GM12892 (cell line): Measurements from ENCODE around the gene PKIB.

Experiments
- DNase-seq: peaks from one replicate; pipeline ENCODE4 v3.0.0; 2011; ENCODE audit not compliant: insufficient read length
- FAIRE-seq: peaks from 2 replicates; lab custom pipeline; 2011; peaks lifted over from hg19 to GRCh38; lab: Jason Lieb, UNC
- POLR2A ChIP-seq: IDR thresholded peaks from 2 replicates; pipeline ENCODE4 v1.6.1; 2011; ENCODE audit warnings: low read depth, low read length, control low read depth
- POLR2AphosphoS5 ChIP-seq: IDR thresholded peaks from 2 replicates; pipeline ENCODE4 v1.6.1; 2011; ENCODE audit warnings: low read depth, low read length, control low read depth
- TAF1 ChIP-seq: IDR thresholded peaks from 2 replicates; pipeline ENCODE4 v1.6.1; 2011; ENCODE audit warnings: low read depth, mild to moderate bottlenecking, control low read depth, low read length, borderline replicate concordance

PKIB gene

DNA sequence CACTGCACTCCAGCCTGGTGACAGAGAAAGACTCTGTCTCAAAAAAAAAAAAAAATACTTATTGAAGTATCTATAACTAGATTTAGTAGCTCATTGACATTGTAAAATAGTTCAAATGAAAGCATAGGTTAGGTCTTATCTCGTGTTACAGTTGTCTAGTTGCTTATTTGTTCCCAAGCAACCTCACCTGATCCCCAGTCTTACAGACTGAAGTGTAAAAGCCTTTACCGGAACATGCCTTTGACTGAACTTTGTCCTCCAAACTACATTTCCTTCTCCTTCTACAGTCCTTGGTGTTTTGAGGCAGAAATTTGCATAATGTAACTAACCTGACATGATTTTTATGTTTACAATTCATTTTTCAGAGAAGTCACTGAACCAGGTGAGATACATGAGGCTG, 61.0 kb downstream of the PKIB start:
- FAIRE-seq: no peak
- TF ChIP-seq POLR2AphosphoS5 (no peak), POLR2A (no peak), TAF1 (no peak)
- no peak for DNase-seq

DNA sequence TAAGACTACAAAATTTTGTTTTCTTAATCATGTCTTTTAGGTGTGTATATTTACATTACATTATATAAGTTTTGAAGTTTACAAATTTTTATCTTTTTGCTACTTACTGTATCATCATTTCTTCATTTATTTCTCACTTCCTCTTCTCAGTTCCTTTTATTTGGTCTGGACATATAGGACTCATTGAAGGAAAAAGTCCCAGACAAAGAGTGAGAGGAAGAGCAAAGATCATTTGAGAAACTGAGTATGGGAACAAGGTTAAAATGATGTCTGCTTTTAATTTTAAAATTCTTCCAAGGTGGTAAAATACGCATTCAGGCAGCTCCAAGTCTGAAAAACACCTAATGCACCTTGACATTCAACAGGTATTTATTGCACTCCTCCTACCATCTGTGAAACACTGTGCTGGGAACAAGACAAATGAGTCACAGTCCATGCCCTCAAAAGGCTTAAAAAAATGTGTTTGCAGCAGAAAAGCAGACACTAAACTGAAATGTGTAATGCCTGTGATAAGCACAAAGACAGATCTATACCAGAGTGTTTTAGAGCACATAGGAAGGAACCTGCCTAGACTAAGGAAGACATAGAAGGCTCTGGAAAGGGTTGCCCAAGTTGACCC, 63.2 kb downstream of the PKIB start:
- DNase-seq (no peak), FAIRE-seq (no peak)
- TF ChIP-seq POLR2AphosphoS5: no peak
- TF ChIP-seq TAF1: no peak
- no peak for TF ChIP-seq POLR2A

DNA sequence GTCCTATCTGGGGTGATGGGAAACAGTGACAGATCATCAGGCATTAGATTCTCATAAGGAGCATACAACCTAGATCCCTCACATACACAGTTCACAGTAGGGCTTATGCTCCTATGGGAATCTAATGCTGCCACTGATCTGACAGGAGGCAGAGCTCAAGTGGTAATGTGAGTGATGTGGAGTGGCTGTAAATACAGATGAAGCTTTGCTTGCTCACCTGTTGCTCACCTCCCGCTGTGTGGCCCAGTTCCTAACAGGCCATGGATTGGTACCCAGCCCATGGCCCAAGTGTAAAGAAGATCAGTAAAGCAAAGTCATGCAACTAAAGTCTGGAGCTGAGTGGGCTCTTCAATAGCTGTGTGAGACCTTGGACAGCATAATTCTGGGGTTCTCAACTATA, 65.9 kb downstream of the PKIB start:
- no peak for DNase-seq
- no peak for TF ChIP-seq POLR2A
- TF ChIP-seq TAF1: no peak
- no peak for TF ChIP-seq POLR2AphosphoS5
- FAIRE-seq: no peak

DNA sequence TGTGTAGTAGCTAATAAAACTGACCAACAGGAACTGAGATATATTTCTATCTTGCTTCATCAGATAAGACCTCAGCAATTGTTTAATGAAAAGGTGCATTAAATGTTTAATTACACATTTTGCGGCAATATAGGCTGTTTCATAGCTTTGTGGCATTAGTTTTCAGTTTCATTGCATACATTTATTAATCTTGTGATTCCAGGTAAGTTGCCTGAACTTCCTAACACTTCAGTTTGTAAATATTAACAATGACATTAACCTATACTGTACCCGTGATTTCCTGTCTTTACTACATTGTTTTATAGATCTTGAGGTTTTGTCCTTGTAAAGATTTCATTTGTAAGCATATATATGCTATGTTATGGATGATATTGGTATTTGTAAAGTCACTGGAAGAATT, 66.5 kb downstream of the PKIB start:
- no peak for DNase-seq
- no peak for FAIRE-seq
- no peak for TF ChIP-seq TAF1
- no peak for TF ChIP-seq POLR2A
- no peak for TF ChIP-seq POLR2AphosphoS5

DNA sequence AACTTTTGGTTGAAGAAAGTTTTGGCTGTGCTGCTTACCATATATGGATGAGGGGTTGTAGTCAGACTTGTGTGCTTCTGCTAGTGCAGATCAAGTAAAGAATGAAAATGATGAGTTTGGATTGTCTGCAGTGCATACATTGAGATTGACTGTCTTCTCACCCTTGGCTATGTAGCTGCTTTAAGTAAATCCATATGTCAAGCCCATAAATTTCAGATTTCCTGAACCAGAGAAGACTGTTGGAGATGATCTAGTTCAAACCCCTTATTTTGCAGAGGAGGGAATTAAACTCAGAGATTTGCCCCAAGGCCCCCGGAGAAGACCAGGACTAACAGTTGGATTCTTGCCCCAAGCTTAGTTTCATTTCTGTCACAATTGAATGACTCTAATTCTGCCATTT, 67.2 kb downstream of the PKIB start:
- DNase-seq (no peak), FAIRE-seq (no peak)
- TF ChIP-seq POLR2AphosphoS5 (no peak), POLR2A (no peak), TAF1 (no peak)

DNA sequence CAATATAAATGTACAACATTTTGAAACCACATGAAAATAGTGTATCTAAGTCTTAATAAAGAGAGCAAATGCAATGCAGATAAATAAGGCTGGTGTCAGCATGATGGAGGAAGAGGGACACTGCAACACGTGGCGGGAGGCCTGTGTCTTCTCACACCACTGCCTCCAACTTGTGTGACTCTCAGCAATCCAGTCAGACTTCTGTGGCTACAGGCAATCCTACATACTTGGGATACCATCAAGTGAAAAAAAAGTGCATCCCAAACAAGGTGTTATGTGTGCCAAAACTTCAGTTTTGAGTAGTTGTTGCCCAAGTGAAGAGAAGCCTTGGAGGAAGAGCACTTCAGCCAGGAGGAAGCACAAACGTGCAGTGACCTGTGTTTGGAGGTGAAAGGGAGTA, 68.6 kb downstream of the PKIB start:
- TF ChIP-seq POLR2AphosphoS5: no peak
- TF ChIP-seq TAF1: no peak
- TF ChIP-seq POLR2A: no peak
- no peak for FAIRE-seq
- no peak for DNase-seq

DNA sequence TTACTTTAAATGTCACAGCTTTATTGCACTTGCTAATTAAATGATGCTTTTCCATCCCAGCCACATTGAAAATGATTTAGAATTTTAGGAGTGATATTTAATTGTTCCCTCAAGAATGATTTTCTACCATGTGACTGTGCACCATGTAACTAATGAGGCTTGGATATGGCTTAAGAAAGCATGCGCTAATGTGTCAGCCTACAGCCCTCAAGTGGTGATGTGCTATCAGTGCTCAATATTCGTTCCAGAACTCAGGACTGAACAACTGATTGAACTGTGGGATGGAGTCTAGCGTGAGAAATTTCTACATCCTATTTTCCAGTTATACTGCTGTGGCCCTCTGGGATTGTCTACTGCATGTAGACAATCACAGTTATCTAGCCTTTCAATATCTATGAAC, 71.5 kb downstream of the PKIB start:
- no peak for DNase-seq
- FAIRE-seq: no peak

DNA sequence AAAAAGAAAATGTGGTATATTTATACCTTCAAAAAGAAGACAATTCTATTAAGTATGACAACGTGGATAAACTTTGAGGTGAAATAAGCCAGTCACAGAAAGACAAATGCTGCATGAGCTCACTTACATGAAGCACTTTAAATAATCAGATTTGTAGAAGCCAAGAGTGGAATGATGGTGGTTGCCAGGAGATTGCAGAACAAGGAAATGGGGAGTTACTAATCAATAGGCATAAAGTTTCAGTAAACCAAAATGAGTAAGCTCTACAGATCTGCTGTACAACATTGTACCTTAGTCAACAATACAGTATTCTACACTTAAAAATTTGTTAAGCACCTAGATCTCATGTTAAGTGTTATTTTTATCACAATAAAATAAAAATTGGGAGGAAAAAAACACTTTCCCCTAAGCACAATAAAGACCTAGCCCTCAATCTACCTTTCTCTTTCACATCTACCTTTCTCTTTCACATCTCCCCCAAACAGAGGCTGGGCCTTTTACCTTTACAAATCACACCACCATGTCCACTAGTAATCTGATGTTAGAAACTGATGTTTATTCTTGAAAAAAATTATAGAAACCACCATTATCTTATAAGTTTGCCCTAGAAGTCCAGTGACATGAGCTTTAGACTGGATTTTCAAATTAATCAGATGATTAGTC, 73.9 kb downstream of the PKIB start:
- FAIRE-seq: peak; percentile 21
- TF ChIP-seq TAF1 (no peak), POLR2A (no peak), POLR2AphosphoS5 (no peak)

More for the DNA sequence above, 71.5 kb downstream of the PKIB start:
- no peak for TF ChIP-seq POLR2AphosphoS5
- TF ChIP-seq TAF1: no peak
- TF ChIP-seq POLR2A: no peak

DNA sequence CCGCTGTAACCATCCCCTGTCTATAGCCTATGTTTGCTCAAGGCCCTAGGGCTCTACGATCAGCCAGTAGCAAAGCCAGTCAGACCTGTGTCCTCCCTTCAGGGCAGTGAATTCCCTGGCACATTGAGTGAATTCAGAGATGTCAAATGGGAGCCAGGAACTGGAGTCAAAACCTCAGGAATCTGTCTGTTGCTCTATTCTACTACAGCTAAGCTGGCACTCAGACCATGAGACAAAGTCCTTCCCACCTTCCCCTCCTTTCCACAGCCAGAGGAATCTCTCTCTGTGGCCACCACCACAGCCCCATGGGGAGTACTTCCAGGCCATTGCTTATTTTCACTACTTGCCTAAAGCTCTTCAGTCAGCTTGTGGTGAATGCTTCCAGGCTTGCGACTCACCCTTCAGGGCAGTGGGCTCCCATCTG, 82.0 kb downstream of the PKIB start:
- DNase-seq: no peak
- TF ChIP-seq TAF1 (no peak), POLR2A (no peak), POLR2AphosphoS5 (no peak)
- no peak for FAIRE-seq

More for the DNA sequence above, 73.9 kb downstream of the PKIB start:
- no peak for DNase-seq

DNA sequence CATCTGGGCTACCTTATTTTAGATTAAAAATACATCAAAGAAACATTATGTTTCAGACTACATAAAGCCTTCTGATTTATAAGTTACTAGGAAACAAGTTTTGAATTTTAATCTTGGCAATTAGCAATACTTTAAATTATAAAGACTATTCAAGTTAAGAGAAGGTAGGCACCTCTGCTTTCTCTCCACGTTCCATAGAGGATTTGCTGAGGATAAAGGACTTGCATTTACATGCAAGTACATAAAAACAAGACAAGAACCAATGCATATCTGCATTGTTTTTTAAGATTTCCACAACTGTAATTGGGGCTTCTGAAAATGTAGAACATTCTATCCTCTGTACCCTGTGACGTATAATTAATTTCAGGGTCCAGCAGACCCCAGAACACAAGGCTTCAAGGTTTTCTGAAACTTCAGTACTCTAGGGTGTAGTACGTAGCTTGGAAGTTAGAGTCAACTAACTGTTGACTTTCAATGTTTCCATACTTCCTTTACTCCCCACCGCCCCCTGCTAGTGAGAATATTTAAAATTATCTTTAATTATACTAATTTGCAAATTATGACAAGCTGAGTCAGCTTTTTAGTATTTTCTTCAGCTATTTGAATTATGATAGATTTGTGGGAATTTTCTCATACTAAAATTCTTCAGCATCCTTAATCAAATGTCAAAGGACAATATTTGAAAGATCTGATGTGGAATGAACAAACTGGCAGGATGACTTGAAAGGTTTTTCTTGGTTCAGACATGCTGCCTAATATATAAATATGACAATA, 82.8 kb downstream of the PKIB start:
- DNase-seq (no peak), FAIRE-seq (no peak)
- TF ChIP-seq TAF1 (no peak), POLR2AphosphoS5 (no peak), POLR2A (no peak)

DNA sequence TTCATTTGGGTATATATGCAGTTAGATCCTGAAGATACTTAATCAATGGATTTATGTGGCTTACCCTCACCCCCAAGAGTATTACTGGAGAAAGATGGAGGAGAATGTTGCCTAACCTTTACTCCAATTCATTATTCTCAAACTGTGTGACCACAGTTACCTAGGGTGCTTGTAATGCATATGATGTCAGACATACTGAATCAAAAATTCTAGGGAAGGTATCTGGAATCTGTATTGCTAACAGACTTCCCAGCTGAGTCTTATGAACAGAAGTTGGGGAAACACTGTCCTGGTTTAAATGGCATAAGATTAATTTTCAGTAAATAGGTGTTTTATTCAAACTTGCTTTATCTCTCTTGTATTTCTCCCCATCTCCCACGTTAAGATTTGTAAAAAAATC, 83.9 kb downstream of the PKIB start:
- FAIRE-seq: no peak
- no peak for TF ChIP-seq TAF1
- DNase-seq: no peak

DNA sequence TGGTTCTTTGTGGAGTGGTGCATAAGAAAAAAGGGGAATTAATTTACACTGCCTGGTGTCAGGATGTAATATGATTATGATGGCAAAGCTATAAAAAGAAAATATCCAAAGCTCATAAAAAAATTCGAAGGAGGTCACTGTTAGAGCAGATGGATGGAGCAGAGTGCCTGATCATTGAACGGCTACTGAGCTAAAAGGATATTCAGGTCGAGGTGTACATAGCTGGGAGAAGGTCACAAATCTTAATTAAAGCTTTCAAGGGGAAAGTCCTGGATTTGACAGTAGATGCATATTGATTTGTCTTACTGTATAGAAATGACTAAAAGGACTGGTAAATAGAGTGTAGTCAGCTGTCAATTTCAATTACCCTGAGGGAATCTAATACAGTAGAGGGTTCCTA, 84.4 kb downstream of the PKIB start:
- TF ChIP-seq POLR2A (no peak), TAF1 (no peak), POLR2AphosphoS5 (no peak)
- DNase-seq: no peak
- no peak for FAIRE-seq
